T-cell (primary cell): ENCODE measurements around the gene LMO7. TPM values are rescaled to one million over a fixed set of nuclear protein-coding genes. Genes with fewer than 3 reads are reported as not detected.

Source experiments
- total RNA-seq, 35 experiments: library from RNA in 6 of 35; stranded (reverse) in 6 of 35; fragments of 120-200 nt in 1 of 35; gene quantifications; one replicate each; pipeline versions ENCODE4 v1.2.1 to v1.2.4 and lab custom pipeline; 2013 to 2026

The LMO7 gene
- total RNA-seq, 5 donors from 2014 or later (not counting 1 experiment from before 2014, with no cell fraction given): 22.6 to 46.8 (median 34.0) TPM

Other genes with a start within 250 kb of the LMO7 start
- gene TBC1D4, start 154.2 kb upstream of the LMO7 start, total RNA-seq: 10 to 100 TPM; 45.7 to 67.9 (median 56.8) TPM
- 100 to 1,000 TPM; 165 to 218 (median 191) TPM for gene COMMD6, start 98.5 kb upstream of the LMO7 start, total RNA-seq
- 10 to 100 TPM; 13.9 to 26.5 (median 16.0) TPM for gene UCHL3, start 86.5 kb upstream of the LMO7 start, total RNA-seq